ENCODE measurements around the gene SORBS1.

SORBS1 gene

DNA sequence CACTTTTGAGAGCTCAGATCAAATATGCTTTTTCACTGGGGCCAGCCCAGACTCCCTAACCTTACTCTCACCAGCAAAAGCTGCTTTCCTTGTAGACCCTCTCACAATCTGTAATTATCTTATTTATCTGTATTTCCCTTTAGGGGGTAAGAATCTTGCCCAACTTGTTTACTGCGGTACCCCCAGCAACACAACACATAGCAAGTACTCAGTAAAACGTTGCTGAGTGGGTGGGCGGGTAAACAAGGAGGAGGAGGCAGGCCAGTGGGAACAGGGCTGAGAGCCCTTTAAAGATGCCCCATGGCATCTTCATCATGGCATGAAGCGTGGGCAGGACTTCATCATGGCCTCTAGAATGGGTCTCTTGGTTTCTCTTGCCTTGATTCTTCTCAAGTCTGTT lies 64.2 kb downstream of the SORBS1 start:
- Histone ChIP-seq H3K27ac (ENCODE audit: low read length) (no peak overlapping the region), H3K9ac (ENCODE audit: low read depth, low read length) (no peak overlapping the region), H3K4me3 (ENCODE audit: low read length) (no peak overlapping the region), H3K27me3 (ENCODE audit: insufficient read depth, low read length) (no peaks in the 10 kb centered on the region), H3K36me3 (ENCODE audit: insufficient read depth, low read depth, low read length) (no peaks in the 10 kb centered on the region), H3K9me3 (ENCODE audit: insufficient read depth, low read depth, low read length) (no peaks in the 10 kb centered on the region), H3K4me1 (ENCODE audit: insufficient read depth, low read length) (peaks cover 13% of the 10 kb centered on the region; the same call in 1 of the 2 replicates)

- H3K36me3 ChIP-seq (ENCODE audit: insufficient read depth, low read depth, low read length) = no peaks in the 10 kb centered on the region
- H3K9ac ChIP-seq (ENCODE audit: low read depth, low read length) = no peak overlapping the region
- peaks cover 9% of the 10 kb centered on the region; the same call in 1 of the 2 replicates for H3K4me1 ChIP-seq (ENCODE audit: insufficient read depth, low read length)
- no peak overlapping the region for H3K27ac ChIP-seq (ENCODE audit: low read length)
- H3K4me3 ChIP-seq (ENCODE audit: low read length) = no peak overlapping the region
- no peaks in the 10 kb centered on the region for H3K27me3 ChIP-seq (ENCODE audit: insufficient read depth, low read length)
- H3K9me3 ChIP-seq (ENCODE audit: insufficient read depth, low read depth, low read length) = no peaks in the 10 kb centered on the region
Measured at GRCh38 chr10:95496246-95496911, 64.8 kb downstream of the SORBS1 start.

DNA sequence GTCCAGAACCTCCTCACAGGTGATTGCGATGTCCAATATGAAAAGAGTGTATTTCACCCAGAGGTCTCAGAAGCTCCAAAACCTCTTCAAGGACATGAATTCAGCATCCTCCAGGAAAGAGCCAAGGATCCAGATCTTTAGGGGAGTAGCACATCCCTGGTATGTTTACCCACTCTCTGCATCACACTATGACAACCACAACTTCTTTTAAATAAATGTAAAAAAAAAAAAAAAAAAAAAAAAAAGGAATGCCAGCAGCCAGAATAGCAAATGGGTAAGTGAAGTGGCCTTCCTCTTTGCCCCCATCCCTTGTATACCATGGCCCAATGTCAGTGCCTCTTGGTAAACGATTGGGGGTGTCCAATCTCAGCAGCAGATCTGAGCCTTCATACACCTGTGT lies 67.3 kb downstream of the SORBS1 start:
- H3K27ac ChIP-seq (ENCODE audit: low read length) = no peak overlapping the region
- H3K36me3 ChIP-seq (ENCODE audit: insufficient read depth, low read depth, low read length) = no peaks in the 10 kb centered on the region
- no peak overlapping the region for H3K4me3 ChIP-seq (ENCODE audit: low read length)
- H3K4me1 ChIP-seq (ENCODE audit: insufficient read depth, low read length) = no peaks in the 10 kb centered on the region
- H3K9ac ChIP-seq (ENCODE audit: low read depth, low read length) = no peak overlapping the region
- H3K27me3 ChIP-seq (ENCODE audit: insufficient read depth, low read length) = no peaks in the 10 kb centered on the region
- H3K9me3 ChIP-seq (ENCODE audit: insufficient read depth, low read depth, low read length) = no peaks in the 10 kb centered on the region

GRCh38 chr10:95487994-95488393 lies 73.2 kb downstream of the SORBS1 start:
- H3K27me3 ChIP-seq (ENCODE audit: insufficient read depth, low read length) = no peaks in the 10 kb centered on the region
- no peaks in the 10 kb centered on the region for H3K36me3 ChIP-seq (ENCODE audit: insufficient read depth, low read depth, low read length)
- H3K4me3 ChIP-seq (ENCODE audit: low read length) = no peak overlapping the region
- H3K27ac ChIP-seq (ENCODE audit: low read length) = no peak overlapping the region
- H3K9me3 ChIP-seq (ENCODE audit: insufficient read depth, low read depth, low read length) = no peaks in the 10 kb centered on the region
- no peaks in the 10 kb centered on the region; the same call in 1 of the 2 replicates for H3K4me1 ChIP-seq (ENCODE audit: insufficient read depth, low read length)
- H3K9ac ChIP-seq (ENCODE audit: low read depth, low read length) = no peak overlapping the region

DNA sequence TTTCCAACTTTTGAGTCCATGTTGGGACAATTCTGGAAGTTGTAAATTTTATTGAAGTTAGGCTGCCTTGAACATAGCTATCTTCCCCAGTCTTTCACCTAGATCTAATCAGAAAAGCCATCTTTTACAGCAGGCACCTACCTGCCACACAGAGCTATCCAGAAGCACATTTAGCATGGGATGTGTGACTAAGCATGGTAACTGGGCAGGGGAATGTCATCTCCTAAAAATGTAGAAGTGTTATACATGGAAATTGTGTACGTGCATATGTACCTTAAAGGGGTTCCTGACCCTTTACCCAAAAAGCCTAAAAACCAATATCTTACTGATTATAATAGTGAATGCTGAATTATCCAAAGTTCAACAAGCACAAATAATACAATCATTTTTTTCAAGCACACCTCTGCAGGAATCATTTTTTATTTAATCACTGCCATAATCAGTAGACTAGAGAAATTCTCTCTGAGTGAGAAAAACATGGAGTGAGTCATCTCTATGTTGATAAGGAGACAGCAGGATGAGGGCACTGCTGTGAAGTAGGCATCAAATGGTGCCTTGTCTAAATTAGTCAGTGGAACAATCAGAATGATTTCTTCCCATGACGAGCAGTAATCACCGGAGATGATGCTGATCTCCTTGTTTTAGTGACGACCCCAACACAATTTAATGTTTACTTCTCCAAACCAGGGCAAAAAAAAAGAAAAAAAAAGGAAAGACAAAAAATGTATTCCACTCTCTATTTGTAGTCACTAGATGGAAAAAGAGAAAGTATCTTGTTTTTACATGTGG lies 75.9 kb downstream of the SORBS1 start:
- Histone ChIP-seq H3K9me3 (ENCODE audit: insufficient read depth, low read depth, low read length) (no peaks in the 10 kb centered on the region), H3K27me3 (ENCODE audit: insufficient read depth, low read length) (no peaks in the 10 kb centered on the region), H3K36me3 (ENCODE audit: insufficient read depth, low read depth, low read length) (no peaks in the 10 kb centered on the region), H3K27ac (ENCODE audit: low read length) (no peak overlapping the region), H3K4me3 (ENCODE audit: low read length) (no peak overlapping the region), H3K4me1 (ENCODE audit: insufficient read depth, low read length) (peaks cover 9% of the 10 kb centered on the region), H3K9ac (ENCODE audit: low read depth, low read length) (no peak overlapping the region)

DNA sequence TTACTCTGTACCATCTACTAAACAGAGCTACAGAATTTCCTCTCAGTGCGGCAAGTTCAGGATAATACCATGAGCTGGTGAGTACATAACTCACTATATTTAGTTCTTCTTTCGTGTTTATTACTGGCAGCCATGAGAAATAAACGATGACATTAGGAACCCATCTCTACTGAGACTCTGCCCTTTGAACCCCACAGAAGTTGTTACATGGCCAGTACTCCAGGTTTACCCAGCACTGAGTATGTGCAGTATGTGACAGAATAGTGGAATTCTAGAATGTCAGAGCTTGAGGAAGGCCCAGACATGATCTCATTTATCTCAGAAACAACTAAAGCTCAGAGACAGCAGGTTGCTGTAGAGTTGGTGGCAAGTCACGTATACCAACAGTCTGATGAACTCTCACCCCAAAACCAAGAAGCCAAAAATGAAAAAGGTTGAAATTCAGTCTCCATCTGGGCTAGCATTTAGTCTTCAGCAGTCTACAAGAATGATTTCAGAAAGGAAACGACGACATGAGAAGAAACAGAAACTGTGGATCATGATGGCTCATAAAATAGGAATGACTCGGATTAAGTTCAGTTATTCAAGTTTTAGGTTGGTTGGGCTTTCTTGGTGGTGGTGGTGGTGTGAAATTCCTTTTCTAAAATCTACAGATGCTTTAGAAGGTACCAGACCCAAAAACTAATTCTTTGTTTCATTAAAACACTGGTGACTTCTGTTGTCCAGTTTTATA lies 78.5 kb downstream of the SORBS1 start:
- Histone ChIP-seq H3K9ac (ENCODE audit: low read depth, low read length) (no peak overlapping the region), H3K27me3 (ENCODE audit: insufficient read depth, low read length) (no peaks in the 10 kb centered on the region), H3K9me3 (ENCODE audit: insufficient read depth, low read depth, low read length) (no peaks in the 10 kb centered on the region), H3K36me3 (ENCODE audit: insufficient read depth, low read depth, low read length) (no peaks in the 10 kb centered on the region), H3K4me1 (ENCODE audit: insufficient read depth, low read length) (peaks cover 10% of the 10 kb centered on the region), H3K27ac (ENCODE audit: low read length) (no peak overlapping the region), H3K4me3 (ENCODE audit: low read length) (no peak overlapping the region)

- Histone ChIP-seq H3K27ac (ENCODE audit: low read length) (no peak overlapping the region), H3K4me3 (ENCODE audit: low read length) (no peak overlapping the region), H3K9me3 (ENCODE audit: insufficient read depth, low read depth, low read length) (no peaks in the 10 kb centered on the region), H3K36me3 (ENCODE audit: insufficient read depth, low read depth, low read length) (no peaks in the 10 kb centered on the region), H3K9ac (ENCODE audit: low read depth, low read length) (no peak overlapping the region), H3K4me1 (ENCODE audit: insufficient read depth, low read length) (peaks cover 27% of the 10 kb centered on the region), H3K27me3 (ENCODE audit: insufficient read depth, low read length) (no peaks in the 10 kb centered on the region)
Measured at GRCh38 chr10:95480901-95481491, 80.2 kb downstream of the SORBS1 start.

- H3K27me3 ChIP-seq (ENCODE audit: insufficient read depth, low read length) = no peaks in the 10 kb centered on the region
- no peak overlapping the region for H3K9ac ChIP-seq (ENCODE audit: low read depth, low read length)
- H3K9me3 ChIP-seq (ENCODE audit: insufficient read depth, low read depth, low read length) = no peaks in the 10 kb centered on the region
- H3K4me3 ChIP-seq (ENCODE audit: low read length) = no peak overlapping the region
- peaks cover 32% of the 10 kb centered on the region for H3K4me1 ChIP-seq (ENCODE audit: insufficient read depth, low read length)
- no peak overlapping the region for H3K27ac ChIP-seq (ENCODE audit: low read length)
- no peaks in the 10 kb centered on the region for H3K36me3 ChIP-seq (ENCODE audit: insufficient read depth, low read depth, low read length)
Measured at GRCh38 chr10:95480102-95480900, 80.9 kb downstream of the SORBS1 start.

GRCh38 chr10:95478935-95479334 lies 82.2 kb downstream of the SORBS1 start:
- Histone ChIP-seq H3K36me3 (ENCODE audit: insufficient read depth, low read depth, low read length) (no peaks in the 10 kb centered on the region), H3K9me3 (ENCODE audit: insufficient read depth, low read depth, low read length) (no peaks in the 10 kb centered on the region), H3K27ac (ENCODE audit: low read length) (no peak overlapping the region), H3K4me1 (ENCODE audit: insufficient read depth, low read length) (peaks cover 44% of the 10 kb centered on the region), H3K27me3 (ENCODE audit: insufficient read depth, low read length) (no peaks in the 10 kb centered on the region), H3K4me3 (ENCODE audit: low read length) (no peak overlapping the region), H3K9ac (ENCODE audit: low read depth, low read length) (no peak overlapping the region)

- no peaks in the 10 kb centered on the region for H3K27me3 ChIP-seq (ENCODE audit: insufficient read depth, low read length)
- H3K4me1 ChIP-seq (ENCODE audit: insufficient read depth, low read length) = peaks cover 44% of the 10 kb centered on the region
- H3K4me3 ChIP-seq (ENCODE audit: low read length) = no peak overlapping the region
- H3K9ac ChIP-seq (ENCODE audit: low read depth, low read length) = no peak overlapping the region
- H3K27ac ChIP-seq (ENCODE audit: low read length) = no peak overlapping the region
- no peaks in the 10 kb centered on the region for H3K9me3 ChIP-seq (ENCODE audit: insufficient read depth, low read depth, low read length)
- H3K36me3 ChIP-seq (ENCODE audit: insufficient read depth, low read depth, low read length) = no peaks in the 10 kb centered on the region
Measured at GRCh38 chr10:95478185-95478584, 83.0 kb downstream of the SORBS1 start.

GRCh38 chr10:95477175-95477520 lies 84.0 kb downstream of the SORBS1 start:
- H3K4me1 ChIP-seq (ENCODE audit: insufficient read depth, low read length) = peaks cover 44% of the 10 kb centered on the region
- H3K4me3 ChIP-seq (ENCODE audit: low read length) = no peak overlapping the region
- no peaks in the 10 kb centered on the region for H3K9me3 ChIP-seq (ENCODE audit: insufficient read depth, low read depth, low read length)
- peak overlapping the region; percentile 54; the same call in 1 of the 2 replicates for H3K9ac ChIP-seq (ENCODE audit: low read depth, low read length)
- H3K36me3 ChIP-seq (ENCODE audit: insufficient read depth, low read depth, low read length) = no peaks in the 10 kb centered on the region
- no peaks in the 10 kb centered on the region for H3K27me3 ChIP-seq (ENCODE audit: insufficient read depth, low read length)
- H3K27ac ChIP-seq (ENCODE audit: low read length) = peak overlapping the region; percentile 52

Measured in iPS-20b (cell line).